HG03108 (cell line): Measurements from ENCODE around the gene ABLIM1.
"Not testable (repeated sequence)": the region's sequence is repeated elsewhere in the genome, so short reads cannot be mapped to it uniquely, and the experiment has no call there.

Source experiments
- ATAC-seq: cut with Tn5 transposase; IDR thresholded peaks from one replicate; pipeline ENCODE4 v1.9.1; 2021; ENCODE audit warnings: moderate library complexity; ENCODE audit not compliant: unreplicated experiment

ABLIM1 gene

DNA sequence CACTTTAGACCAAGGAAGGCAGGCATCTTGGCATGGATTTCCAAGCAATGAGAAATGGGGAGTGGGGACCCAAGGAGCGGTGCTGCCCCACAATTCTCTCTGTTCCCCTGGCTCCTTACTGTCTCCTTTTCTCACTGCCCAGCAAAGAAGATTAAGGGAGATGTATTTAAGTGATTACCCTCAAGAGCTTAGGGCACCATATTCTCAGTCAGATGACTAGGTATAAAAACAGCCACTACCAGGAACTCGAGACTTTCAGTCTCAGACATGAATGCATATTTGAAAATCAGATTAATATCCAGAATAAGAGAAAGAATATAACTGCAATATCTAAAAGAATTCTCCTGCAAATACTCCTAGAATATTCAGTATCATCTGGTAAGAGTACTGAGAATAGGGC, at the start of gene ABLIM1:
Gene ABLIM1, minus strand, starts transcription at position 101 of the 400 bp plus-strand sequence. Its CDS starts 75 bp downstream, at position 26.
- ATAC-seq, result no peak

DNA sequence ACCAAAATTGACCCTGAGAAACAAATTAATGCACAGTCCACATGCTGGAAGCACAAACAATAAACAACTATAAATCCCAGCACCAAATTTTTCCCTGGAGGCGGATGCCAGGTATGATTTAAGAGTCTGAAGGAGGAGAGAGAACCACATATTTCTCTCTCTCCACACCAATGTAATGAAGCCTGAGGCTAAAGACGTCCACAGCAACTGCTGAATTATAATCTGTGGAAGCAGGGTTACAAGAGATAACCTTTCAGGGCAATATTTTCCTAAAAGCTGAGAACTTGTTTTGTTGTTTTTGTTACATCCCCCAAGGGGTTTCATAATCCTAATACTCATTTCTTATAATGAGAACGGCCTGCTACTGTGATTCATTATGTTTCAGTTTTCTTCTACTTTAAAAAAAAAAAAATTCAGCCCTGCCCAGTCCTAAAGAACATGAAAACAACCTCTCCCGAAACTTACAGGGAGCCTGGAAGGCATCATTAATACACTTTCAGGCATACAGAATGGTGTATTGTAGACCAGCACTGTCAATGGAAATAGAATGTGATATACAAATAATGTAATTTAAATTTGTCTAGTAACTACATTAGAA, 48.5 kb upstream of the ABLIM1 start:
- ATAC-seq, result no peak

DNA sequence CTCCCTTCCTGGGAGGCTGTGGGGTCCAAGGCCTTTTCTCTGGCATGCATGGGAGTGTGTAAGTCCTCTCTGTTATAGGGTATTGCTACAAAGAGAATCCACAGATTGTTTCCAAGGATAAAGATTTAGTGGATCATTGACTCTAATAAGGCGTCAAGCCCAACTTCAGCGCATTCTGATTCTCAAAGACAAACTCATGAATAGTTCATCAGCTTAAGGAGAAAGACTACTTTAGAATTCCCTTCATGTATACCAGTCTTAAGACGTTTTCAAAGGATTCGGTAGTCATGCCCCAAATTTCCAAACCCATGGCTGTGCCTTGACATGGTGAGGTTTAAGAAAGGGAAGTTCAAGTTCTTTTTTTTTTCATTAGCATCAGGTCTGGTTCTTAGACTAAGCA, 46.6 kb upstream of the ABLIM1 start:
- ATAC-seq, result no peak

DNA sequence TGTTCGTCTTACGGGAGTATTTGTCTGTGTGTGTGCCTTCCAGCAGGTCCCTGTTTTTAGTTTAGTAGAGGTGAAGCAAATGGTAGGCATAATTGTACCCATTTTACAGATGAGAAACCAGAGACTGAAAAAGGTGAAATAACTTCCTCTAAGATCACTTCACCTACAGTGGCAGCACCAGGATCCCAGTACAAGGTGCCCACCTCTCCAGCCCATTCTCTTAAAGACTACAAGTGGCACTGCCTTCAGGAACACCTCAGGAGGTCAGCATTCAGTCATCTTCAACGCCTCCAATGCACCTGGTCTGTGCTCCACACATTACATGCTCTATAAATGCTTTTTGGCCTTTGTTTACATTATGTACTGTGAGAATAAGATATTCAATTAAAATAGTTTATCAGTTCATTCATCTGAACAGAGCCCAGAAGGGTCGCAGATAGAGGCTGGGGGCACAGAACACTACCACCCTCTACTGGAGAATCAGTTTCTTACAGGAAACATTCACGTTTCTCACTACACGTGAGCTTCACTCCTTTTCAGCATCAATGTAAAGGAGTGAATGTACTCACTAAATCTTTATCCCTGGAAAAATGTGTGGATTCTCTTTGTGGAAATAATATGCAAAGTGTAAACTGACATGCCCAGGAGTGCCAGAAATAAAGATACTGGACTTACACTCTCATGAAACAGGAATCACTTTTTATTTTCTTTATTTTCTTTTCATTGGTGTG, 45.5 kb upstream of the ABLIM1 start:
- no peak for ATAC-seq

DNA sequence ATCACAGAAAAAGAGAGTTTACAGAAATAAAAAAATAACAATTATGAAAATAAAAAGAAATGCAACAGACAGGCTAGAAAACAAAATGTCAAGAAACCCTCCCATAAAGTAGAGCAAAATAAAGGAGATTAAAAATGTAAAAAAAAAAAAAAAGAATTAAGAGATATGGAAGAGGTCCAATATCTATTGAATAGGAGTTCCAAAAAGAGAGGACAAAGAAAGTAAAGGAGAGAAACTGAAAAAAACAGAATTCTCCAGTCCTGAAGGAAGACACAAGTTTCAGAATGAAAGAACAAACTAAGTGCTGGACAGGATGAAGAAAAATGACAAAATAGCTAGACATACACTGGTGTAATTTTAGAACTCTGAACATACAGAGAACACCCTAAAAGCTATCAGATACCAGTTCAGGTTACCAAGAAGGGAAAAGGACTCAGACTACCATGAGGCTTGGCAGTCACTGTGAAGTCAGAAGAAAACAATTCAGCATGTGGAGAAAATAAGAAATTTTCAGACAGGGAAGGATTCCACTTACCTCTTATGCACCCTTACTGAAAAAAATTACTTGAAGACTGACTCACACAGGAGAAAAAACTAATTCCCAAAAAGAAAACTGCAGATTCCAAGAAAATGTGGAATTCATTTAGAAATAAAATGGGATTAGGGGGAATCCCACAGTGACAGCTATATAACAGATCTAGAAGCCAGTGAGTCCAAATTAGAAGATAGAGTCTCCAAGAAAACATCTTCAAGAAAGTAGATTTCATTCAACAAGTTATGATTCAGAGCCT, 40.4 kb upstream of the ABLIM1 start:
- no peak for ATAC-seq

DNA sequence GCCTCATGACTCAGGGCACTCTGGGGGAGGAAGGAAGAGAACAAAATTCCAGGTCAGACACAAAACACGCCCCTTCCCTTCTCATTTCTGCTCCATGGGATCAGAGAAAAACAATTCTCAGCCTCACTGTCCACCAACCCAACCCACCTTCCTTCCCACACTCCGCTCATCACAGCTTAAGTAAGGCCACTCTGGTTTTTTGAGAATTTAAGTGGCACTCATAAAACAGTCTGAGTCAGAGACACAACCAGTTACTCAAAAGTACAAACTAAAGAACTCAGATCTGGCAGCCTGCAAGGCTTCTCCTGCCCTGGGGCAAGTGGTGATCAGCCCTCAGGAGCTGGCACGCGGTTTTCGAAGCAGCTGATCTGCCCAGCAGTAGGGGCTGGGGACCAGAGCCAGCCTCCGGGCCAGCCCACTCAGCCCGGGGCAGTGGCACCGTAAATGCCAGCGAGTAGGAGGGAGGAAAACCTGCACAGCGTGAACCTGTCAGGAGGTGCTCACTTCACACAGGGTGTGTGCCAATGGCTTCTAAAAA, 39.1 kb upstream of the ABLIM1 start:
- no peak for ATAC-seq

DNA sequence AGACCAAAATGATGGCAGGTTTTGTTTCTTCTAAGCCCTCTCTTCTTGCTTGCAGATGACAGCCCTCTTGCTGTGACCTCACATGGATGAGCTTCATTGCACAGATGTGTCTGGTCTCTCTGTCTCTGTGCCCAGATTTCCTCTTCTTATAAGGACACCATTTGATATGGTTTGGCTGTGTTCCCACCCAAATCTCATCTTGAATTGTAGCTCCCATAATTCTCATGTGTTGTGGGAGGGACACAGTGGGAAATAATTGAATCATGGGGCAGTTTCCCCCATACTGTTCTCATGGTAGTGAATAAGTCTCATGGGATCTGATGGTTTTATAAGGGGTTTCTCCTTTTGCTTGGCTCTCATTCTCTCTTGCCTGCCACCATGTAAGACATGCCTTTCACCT, 38.2 kb upstream of the ABLIM1 start:
- not testable (repeated sequence) for ATAC-seq

DNA sequence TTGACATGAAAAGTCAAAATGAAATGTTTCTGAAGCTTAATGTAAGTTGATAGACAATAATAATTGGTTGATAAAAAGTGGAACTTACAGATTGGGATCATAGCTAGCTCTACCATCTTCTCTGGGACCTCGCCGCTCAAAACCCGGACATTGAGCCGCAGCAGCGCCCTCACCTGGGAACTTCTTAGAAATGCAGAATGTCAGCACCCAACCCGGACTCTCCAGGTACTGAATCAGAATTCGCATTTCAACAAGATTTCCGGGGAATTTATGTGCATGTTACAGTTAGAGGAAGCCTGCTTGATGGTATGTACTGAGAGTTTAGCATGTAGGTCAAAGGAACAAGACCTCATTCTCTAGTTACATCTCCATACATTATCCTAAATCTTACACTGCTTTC, 36.7 kb upstream of the ABLIM1 start:
- ATAC-seq, result no peak

DNA sequence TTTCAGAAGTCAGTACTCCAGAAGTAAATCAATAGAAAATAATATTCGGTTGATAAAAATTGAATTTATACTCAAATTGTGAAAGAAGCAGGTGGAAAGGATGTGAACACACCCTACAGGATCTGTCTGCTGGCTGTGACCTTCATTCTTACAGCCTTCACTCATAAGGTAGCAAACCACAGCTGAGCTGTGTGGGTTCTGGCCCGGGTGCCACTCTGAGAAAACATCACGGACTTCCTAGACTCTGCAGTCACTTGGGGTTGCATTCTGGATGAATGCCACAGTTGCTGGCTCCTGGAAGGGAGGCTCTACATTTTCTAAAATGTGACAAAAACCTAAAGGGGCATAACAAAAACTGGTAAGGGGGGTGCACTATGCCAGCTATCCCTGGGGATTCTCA, 36.0 kb upstream of the ABLIM1 start:
- ATAC-seq, result no peak

DNA sequence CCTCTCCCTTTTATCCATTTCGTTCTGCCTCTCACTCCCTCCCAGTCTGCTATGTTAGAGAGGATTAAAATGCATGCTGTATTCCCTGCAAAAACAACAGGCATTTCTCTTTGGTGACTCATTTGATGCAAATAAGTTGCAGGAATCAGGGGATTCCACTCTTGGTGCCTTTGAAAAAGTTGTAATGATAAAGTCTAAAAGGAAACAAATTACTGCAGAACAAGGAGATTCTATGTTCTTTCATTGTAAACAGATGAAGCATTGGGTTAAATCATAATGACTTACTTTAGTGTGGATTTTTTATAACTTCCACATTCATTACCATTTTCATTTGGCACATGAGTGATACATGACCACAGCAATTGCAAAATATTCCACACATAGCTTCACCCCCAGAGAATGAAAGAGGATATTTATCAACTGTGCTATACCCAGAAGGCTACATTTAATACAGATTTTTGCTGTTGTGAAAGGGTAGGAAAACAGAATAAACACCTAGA, 33.4 kb upstream of the ABLIM1 start:
- no peak for ATAC-seq

DNA sequence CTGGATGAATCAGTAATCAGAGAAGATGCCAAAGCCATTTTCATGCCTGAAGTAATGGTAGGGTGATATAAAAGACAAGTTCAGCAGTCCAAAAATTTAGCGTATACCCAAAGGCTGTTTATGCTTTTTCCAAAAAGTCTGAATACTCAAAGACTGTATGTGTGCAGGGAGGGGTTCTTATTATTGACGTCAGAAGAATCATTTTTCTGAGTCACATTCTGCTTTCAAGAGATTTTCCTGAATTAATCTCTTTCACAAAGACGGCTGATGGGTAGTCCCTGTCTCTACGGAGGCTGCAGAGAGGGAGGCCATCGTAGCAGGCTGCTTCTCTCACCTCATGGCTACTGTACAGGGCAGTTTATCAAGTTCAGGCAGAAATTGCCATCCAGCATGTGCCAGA, 30.7 kb upstream of the ABLIM1 start:
- ATAC-seq, result no peak

DNA sequence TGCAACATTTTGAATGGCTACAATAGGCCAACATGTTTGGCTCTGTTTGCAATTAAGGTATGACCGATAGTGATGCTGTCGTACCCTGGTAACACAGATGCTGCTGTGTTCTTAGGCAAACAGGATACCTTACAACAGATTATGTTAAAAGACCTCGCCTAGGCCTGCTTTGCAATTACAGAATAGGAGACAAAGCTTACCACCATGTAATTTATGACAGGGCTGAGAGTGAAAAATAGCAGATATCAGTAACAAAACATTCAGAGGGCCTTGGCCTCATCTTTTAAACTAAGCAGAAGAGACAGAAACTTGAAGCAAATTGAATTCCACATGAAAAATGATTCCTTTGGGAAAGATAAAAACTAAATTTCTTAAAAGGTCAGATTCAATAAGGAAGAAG, 29.4 kb upstream of the ABLIM1 start:
- ATAC-seq, result no peak

DNA sequence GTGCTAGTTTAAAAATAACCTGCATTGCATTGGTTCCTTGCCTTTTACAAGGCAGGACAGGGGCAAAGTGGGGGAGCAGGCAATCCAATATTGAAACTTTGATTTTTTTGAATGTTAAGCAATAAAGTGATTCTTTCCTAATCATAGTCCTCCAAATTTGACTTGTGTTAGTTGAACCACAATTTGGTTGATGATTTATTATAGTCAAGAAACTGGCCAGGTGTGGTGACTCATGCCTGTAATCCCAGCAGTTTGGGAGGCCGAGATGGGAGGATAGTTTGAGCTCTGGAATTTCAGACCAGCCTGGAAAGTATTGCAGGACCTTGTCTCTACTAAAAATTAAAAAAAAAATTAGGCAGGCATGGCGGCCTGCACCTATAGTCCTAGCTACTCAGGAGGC, 27.9 kb upstream of the ABLIM1 start:
- ATAC-seq, result no peak

DNA sequence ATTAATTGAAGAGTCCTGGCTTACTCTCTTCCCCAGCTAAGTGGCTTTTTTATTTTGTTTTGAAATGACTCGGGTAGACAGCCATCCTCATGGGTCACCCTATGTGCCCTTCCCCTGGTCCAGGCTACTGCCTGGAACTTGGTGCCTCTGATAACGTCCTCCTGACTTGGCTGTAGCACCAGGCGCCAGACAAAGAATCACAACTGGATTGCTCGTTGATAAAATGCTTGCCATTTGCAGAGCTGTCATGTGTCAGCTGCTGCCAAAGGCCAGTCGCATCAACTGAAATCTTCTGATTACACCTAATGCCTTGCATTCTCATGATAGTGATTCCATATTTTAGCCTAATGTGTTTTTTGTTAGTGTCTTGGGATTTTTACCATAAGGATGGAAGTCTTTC, 27.4 kb upstream of the ABLIM1 start:
- ATAC-seq, result no peak

DNA sequence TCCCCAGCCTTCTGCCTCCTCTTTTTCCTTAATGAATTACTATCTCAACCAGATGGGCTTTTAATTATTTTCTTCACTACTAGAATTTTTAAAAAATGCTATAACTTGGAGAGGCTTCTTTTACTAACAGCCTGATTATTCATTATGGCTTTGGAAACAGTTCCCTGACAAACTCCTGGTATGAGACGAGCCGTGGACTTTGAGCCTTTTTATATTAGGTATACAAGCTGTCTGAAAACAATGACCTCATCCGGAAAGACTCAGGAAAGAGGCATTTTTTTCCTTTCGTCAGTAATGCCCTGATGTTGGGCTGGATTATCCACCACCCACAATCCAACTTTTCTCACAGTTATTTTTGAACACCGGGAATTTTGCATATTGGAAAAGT, 26.7 kb upstream of the ABLIM1 start:
- ATAC-seq, result no peak

DNA sequence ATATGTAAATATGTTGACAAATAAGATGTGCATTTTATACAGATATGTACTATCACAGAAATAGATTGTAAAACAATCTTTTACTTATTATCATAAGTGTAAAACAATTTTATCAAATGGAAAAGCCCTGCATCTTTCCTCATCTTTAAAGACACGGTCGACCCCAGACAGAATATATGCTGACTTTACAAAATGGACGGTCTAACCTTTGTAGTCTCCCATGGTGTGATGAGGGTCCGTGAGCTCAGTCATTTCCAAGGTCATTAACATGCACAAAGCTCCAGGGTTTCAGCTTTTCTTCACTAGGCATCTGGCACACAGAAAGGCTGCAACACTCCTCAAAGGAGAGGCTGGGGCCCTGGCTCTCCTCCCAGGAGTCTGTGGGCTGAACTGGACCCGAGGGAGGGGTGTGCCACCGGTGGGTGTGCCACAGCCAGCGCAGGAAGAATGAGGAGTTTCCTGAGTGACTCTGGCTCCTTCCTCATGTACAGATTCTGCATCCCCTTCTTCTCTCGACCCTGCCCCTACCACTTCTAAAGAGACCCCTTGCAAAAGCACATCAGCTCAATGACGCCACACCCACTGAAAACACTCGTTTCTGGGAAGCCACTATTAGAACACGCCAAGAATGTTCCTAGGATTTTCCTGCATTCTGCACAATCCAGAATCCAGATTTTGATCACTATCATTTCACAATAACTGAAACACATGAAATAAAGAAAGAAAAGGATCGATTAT, 26.2 kb upstream of the ABLIM1 start:
- no peak for ATAC-seq

DNA sequence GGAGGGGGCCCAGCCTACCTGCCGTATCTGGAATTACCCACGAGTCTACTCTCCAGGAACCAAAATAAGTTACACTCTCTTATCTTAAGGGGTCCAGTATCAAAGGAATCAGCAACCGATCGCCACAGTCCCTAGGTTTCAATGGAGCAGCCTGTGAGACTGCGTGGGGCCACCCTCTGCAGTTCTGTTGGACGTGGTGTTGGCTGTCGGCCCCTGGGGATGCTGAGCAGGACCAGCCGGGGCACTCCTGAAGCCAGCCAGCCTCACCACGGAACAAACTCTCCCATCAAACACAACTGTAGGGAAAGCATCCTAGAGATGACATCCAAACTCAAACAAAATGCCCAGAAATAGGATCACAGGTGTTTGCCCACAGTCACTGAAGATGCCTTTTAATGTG, 25.5 kb upstream of the ABLIM1 start:
- no peak for ATAC-seq

DNA sequence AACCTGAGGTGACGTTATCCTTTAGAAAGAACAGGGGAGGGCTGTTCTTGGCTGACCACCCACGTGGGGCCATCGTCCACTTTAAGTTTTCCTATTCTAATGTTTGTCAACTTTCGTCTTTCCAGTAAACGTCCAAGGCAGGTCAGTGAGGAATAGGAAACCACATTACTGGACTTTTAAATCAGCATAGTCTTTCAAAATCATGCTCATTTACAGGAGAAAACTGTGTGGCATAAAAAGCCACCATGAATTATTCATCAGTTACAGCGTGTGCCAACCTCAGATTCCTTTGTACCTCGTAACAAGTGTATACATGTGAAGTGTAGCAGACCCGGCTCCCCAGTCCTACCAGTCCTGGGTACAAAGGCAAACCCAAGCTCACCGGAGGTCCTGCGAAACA, 25.1 kb upstream of the ABLIM1 start:
- ATAC-seq, result no peak

DNA sequence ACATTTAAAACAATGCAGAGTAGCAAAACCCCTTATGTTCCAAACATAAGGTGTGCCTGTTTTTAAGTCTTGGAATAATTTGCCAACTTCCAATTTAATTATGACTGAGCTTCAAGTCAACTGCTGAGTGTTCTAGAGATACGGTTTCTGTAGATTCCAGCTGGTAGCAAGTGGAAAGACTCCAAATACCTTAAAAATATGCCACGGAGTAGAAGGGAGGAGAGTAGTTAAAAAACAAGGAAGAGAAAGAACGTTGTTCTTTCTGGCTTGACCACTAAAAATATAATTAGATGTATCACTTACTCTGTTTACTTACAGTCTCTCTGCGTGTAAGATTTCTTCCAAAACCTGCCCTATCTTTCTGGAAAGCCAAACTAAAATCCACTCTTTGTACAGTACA, 24.5 kb upstream of the ABLIM1 start:
- ATAC-seq, result no peak

DNA sequence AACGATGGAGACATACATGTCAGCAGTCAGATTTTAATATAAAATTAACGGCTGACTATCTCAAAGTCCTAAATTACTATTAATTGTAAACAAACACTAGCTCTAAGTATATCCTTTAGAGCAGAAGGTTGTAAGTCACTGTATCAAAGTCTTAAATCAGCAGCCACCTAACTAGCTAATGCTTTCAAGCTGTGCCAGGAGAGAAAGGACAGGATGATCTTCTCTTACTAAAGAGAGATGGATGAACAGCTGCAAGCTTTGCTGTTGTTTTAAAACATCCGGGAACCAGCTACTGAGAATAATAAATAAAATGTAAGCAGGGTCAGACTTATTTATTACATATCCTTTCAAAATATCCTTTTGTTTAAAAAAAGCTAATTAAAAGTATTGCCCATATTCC, 24.0 kb upstream of the ABLIM1 start:
- no peak for ATAC-seq

DNA sequence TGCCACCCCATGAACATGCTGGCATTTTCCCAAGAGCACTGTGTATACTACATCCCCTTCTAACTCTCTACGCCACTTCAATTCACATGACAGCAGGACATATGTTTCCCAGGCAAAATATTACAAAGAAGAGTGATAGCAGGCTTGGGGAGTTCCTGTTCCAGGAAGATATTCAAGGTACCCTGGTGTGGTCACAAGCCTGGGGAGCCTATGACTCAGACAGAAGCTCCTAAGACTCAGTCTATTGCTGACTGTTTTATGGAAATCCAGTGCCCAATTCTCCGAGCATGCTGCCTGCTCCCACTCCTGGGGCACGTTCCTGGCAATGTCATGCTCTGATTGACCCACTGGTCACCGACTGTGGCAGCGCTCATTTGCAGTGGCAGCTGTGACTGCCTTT, 23.5 kb upstream of the ABLIM1 start:
- ATAC-seq, result no peak
